ENCODE data around the gene SFT2D3.

- TF ChIP-seq, protein P1, sequence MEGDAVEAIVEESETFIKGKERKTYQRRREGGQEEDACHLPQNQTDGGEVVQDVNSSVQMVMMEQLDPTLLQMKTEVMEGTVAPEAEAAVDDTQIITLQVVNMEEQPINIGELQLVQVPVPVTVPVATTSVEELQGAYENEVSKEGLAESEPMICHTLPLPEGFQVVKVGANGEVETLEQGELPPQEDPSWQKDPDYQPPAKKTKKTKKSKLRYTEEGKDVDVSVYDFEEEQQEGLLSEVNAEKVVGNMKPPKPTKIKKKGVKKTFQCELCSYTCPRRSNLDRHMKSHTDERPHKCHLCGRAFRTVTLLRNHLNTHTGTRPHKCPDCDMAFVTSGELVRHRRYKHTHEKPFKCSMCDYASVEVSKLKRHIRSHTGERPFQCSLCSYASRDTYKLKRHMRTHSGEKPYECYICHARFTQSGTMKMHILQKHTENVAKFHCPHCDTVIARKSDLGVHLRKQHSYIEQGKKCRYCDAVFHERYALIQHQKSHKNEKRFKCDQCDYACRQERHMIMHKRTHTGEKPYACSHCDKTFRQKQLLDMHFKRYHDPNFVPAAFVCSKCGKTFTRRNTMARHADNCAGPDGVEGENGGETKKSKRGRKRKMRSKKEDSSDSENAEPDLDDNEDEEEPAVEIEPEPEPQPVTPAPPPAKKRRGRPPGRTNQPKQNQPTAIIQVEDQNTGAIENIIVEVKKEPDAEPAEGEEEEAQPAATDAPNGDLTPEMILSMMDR (IDR thresholded peaks at IDR 0.05; ENCODE audit: borderline replicate concordance, extremely low read depth, low read length, poor library complexity, severe bottlenecking) = no peak
- TF ChIP-seq EZH2 (IDR thresholded peaks at IDR 0.05; ENCODE audit: borderline replicate concordance, low read depth, low read length, severe bottlenecking) = no peak
Observed at GRCh38 chr2:127657232-127657595, 44.1 kb upstream of the SFT2D3 start.

Measured in DND-41 (cell line).